ENCODE data around the gene EEF1AKMT3. TPM values are rescaled to one million over a fixed set of nuclear protein-coding genes. Genes with fewer than 3 reads are reported as not detected.

EEF1AKMT3 gene
- total RNA-seq, 1 experiment from 2014 or later = 5.0 TPM

- H3K9me3 Mint-ChIP-seq (ENCODE audit: unreplicated experiment) = no peaks in the 10 kb centered on the region
- no peaks in the 10 kb centered on the region for H3K27me3 Mint-ChIP-seq (ENCODE audit: insufficient read depth, unreplicated experiment)
- no peaks in the 10 kb centered on the region for H3K4me1 Mint-ChIP-seq (ENCODE audit: low read depth, unreplicated experiment)
- H3K4me3 ChIP-seq (ENCODE audit: low read depth, low read length) = peak within 1 kb of the TSS; percentile 99
- peaks cover 21% of the 10 kb centered on the region for H3K36me3 Mint-ChIP-seq (ENCODE audit: insufficient read depth, unreplicated experiment)
- peak; percentile 74 to 81 for TF ChIP-seq CTCF (IDR thresholded peaks at IDR 0.05; ENCODE audit: insufficient read depth in 1 of 2, low read depth in 1 of 2, low read length in 1 of 2, severe bottlenecking in 1 of 2, unreplicated experiment in 1 of 2)
- H3K27ac Mint-ChIP-seq (ENCODE audit: unreplicated experiment) = peak within 1 kb of the TSS; percentile 91
- ChIA-PET POLR2A (interaction anchor here (1.0 kb wide), 1 partner anchor 11 kb away, joined by 7 read pairs; the partner anchor contains the start of genes EEF1AKMT3 and METTL1), CTCF (interaction anchor here (0.6 to 1.0 kb wide), 7 partner anchors 8 to 82 kb away, joined by 3 to 4 read pairs (median 4); partner anchors contain the start of genes EEF1AKMT3 and METTL1)
- peak within 1 kb of the TSS; percentile 92 for H3K4me3 Mint-ChIP-seq (ENCODE audit: unreplicated experiment)
- peaks cover 2% of the 10 kb centered on the region; the same call in 1 of the 2 replicates for H3K36me3 ChIP-seq (ENCODE audit: control insufficient read depth, insufficient read depth, low read length)
- H3K4me1 ChIP-seq = no peaks in the 10 kb centered on the region
- no TSS peak for BruUV-seq (replicated peaks)
- intact Hi-C loops (cut with micrococcal nuclease; ENCODE audit: unreplicated experiment) = loop anchor here (1.0 kb wide), 1 partner anchor 11 kb away; the partner anchor contains the start of genes EEF1AKMT3 and METTL1
- DNase-seq = peak; percentile 93 to 94
- H3K9me3 ChIP-seq = no peaks in the 10 kb centered on the region
- H3K27me3 ChIP-seq (replicated peaks; ENCODE audit: control insufficient read depth, insufficient read depth, low read length) = no peaks in the 10 kb centered on the region
Measured at GRCh38 chr12:57782608-57783465, 10.4 kb downstream of the EEF1AKMT3 start, which contains the start of gene TSFM. TSFM (plus strand) TSS chr12:57782787; CDS start chr12:57782802, 15 bp downstream.

GRCh38 chr12:57783466-57783801, 11.0 kb downstream of the EEF1AKMT3 start:
- CTCF ChIA-PET = interaction anchor here (0.6 to 1.0 kb wide), 6 partner anchors 9 to 81 kb away, joined by 3 to 4 read pairs (median 4); partner anchors contain the start of genes EEF1AKMT3 and METTL1
- H3K4me3 Mint-ChIP-seq (ENCODE audit: unreplicated experiment) = peak overlapping the region; percentile 92
- intact Hi-C loops (cut with micrococcal nuclease; ENCODE audit: unreplicated experiment) = no loop called here
- Histone ChIP-seq H3K4me1 (no peaks in the 10 kb centered on the region), H3K4me3 (ENCODE audit: low read depth, low read length) (peak overlapping the region; percentile 99), H3K36me3 (ENCODE audit: control insufficient read depth, insufficient read depth, low read length) (peaks cover 2% of the 10 kb centered on the region; the same call in 1 of the 2 replicates), H3K27me3 (replicated peaks; ENCODE audit: control insufficient read depth, insufficient read depth, low read length) (no peaks in the 10 kb centered on the region), H3K9me3 (no peaks in the 10 kb centered on the region)
- TF ChIP-seq CTCF (IDR thresholded peaks at IDR 0.05; ENCODE audit: insufficient read depth in 1 of 2, low read depth in 1 of 2, low read length in 1 of 2, severe bottlenecking in 1 of 2, unreplicated experiment in 1 of 2) = no peak
- H3K27me3 Mint-ChIP-seq (ENCODE audit: insufficient read depth, unreplicated experiment) = no peaks in the 10 kb centered on the region
- no peaks in the 10 kb centered on the region for H3K4me1 Mint-ChIP-seq (ENCODE audit: low read depth, unreplicated experiment)
- no peak for DNase-seq
- no peaks in the 10 kb centered on the region for H3K9me3 Mint-ChIP-seq (ENCODE audit: unreplicated experiment)
- H3K36me3 Mint-ChIP-seq (ENCODE audit: insufficient read depth, unreplicated experiment) = peaks cover 27% of the 10 kb centered on the region
- no TSS peak for BruUV-seq (replicated peaks)
- POLR2A ChIA-PET = interaction anchor here (1.0 kb wide), 1 partner anchor 11 kb away, joined by 7 read pairs; the partner anchor contains the start of genes EEF1AKMT3 and METTL1
- no peak overlapping the region for H3K27ac Mint-ChIP-seq (ENCODE audit: unreplicated experiment)

GRCh38 chr12:57783861-57784260, 11.4 kb downstream of the EEF1AKMT3 start:
- POLR2A ChIA-PET = no interaction called here
- BruUV-seq (replicated peaks) = TSS peak; percentile 55
- no peak overlapping the region for H3K27ac Mint-ChIP-seq (ENCODE audit: unreplicated experiment)

More at GRCh38 chr12:57783861-57784260, 11.4 kb downstream of the EEF1AKMT3 start:
- Mint-ChIP-seq H3K27me3 (ENCODE audit: insufficient read depth, unreplicated experiment) (no peaks in the 10 kb centered on the region), H3K36me3 (ENCODE audit: insufficient read depth, unreplicated experiment) (peaks cover 32% of the 10 kb centered on the region), H3K4me3 (ENCODE audit: unreplicated experiment) (peak overlapping the region; percentile 92), H3K4me1 (ENCODE audit: low read depth, unreplicated experiment) (no peaks in the 10 kb centered on the region), H3K9me3 (ENCODE audit: unreplicated experiment) (no peaks in the 10 kb centered on the region)
- no peaks in the 10 kb centered on the region for H3K27me3 ChIP-seq (replicated peaks; ENCODE audit: control insufficient read depth, insufficient read depth, low read length)
- no peaks in the 10 kb centered on the region for H3K4me1 ChIP-seq
- intact Hi-C loops (cut with micrococcal nuclease; ENCODE audit: unreplicated experiment) = no loop called here
- peaks cover 2% of the 10 kb centered on the region; the same call in 1 of the 2 replicates for H3K36me3 ChIP-seq (ENCODE audit: control insufficient read depth, insufficient read depth, low read length)
- no peaks in the 10 kb centered on the region for H3K9me3 ChIP-seq
- no peak overlapping the region for H3K4me3 ChIP-seq (ENCODE audit: low read depth, low read length)
- DNase-seq = no peak
- CTCF ChIA-PET = no interaction called here
- no peak for TF ChIP-seq CTCF (IDR thresholded peaks at IDR 0.05; ENCODE audit: insufficient read depth in 1 of 2, low read depth in 1 of 2, low read length in 1 of 2, severe bottlenecking in 1 of 2, unreplicated experiment in 1 of 2)

Data from Caco-2 (cell line).